ENCODE results near the gene LILRB3. TPM values are rescaled to one million over a fixed set of nuclear protein-coding genes. Genes with fewer than 3 reads are reported as not detected.

LILRB3 gene
- total and polyA plus RNA-seq, 2 experiments from 2014 or later, result 1.7 TPM; not detected in 1

DNA sequence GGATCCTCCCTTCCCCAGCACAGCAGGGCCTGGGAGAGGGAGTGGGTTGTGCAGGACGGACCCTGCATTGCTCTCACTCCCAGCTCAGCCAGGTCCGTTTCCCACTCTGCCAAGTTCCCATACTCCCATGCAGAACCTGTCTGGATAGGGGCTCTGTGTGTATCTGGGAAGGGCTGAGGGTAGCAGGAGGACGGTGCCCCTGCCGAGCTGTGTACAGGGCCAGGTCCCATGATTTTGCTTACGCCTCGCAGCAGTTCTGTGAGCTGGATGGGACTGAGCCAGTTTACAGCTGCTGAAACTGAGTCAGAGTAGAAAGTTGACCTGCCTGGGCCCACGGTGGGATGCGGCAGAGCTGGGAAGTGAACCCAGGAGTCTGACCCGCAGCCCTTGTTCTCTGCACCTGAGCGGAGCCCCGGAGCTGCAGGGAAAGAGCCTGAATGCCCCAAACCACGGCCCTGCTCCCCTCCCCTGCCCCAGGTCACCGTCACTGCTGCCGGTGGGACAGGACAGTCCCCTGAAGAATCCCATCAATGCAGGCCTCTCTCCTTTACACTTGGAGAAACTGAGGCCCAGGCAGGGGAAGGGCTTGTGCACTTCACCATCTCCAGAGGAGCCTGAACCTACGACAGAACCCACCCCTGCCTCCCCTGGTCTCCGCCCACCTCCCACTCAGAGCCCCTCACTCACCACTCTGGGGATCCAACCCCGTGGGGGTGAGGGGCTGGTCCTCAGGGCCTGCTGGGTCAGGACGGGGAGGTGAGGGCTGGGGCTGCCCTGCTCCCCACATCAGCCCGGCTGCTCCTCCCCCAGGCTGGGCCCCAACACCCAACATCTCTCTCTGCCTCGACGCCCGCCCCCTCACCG is 30.8 kb upstream of the LILRB3 start:
- TF ChIP-seq, protein P1, sequence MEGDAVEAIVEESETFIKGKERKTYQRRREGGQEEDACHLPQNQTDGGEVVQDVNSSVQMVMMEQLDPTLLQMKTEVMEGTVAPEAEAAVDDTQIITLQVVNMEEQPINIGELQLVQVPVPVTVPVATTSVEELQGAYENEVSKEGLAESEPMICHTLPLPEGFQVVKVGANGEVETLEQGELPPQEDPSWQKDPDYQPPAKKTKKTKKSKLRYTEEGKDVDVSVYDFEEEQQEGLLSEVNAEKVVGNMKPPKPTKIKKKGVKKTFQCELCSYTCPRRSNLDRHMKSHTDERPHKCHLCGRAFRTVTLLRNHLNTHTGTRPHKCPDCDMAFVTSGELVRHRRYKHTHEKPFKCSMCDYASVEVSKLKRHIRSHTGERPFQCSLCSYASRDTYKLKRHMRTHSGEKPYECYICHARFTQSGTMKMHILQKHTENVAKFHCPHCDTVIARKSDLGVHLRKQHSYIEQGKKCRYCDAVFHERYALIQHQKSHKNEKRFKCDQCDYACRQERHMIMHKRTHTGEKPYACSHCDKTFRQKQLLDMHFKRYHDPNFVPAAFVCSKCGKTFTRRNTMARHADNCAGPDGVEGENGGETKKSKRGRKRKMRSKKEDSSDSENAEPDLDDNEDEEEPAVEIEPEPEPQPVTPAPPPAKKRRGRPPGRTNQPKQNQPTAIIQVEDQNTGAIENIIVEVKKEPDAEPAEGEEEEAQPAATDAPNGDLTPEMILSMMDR (IDR thresholded peaks at IDR 0.05; ENCODE audit: poor library complexity), result no peak
- TF ChIP-seq EZH2phosphoT487 (IDR thresholded peaks at IDR 0.05; ENCODE audit: low read depth, severe bottlenecking, unreplicated experiment) (no peak), EZH2 (IDR thresholded peaks at IDR 0.05; ENCODE audit: borderline replicate concordance) (no peak)
- no peak overlapping the region for H3K27ac ChIP-seq
- peaks cover 7% of the 10 kb centered on the region for H3K27me3 ChIP-seq

DNA sequence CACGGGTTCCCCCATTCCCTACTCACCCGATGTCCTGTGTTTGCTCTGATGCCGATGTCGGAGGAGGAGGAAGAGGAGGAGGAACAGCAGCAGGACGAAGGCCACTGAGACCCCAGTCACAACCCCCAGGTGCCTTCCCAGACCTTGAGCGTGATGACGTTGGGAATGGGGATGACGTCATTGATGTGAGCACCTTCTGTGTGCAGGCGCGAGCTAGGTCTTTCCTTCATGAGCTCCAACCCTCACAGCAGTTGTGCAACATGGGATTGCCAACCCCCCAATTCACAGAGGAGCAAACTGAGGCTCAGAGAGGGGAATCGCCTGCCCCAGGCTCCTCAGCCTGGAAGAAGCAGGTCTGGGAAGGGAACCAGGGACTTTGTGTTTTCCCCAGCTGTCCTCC is 30.0 kb upstream of the LILRB3 start:
- Histone ChIP-seq H3K4me1 (ENCODE audit: insufficient read depth) (no peaks in the 10 kb centered on the region), H3K9me3 (ENCODE audit: low read depth) (no peaks in the 10 kb centered on the region), H3K9me2 (replicated peaks; ENCODE audit: insufficient read depth) (no peaks in the 10 kb centered on the region), H3K4me2 (no peak overlapping the region), H4K20me1 (ENCODE audit: insufficient read depth, poor library complexity, severe bottlenecking) (no peaks in the 10 kb centered on the region), H3K79me2 (no peaks in the 10 kb centered on the region), H3K4me3 (no peak overlapping the region), H3K27me3 (peaks cover 7% of the 10 kb centered on the region), H3K27ac (no peak overlapping the region), H2AFZ (no peak overlapping the region), H3K36me3 (replicated peaks; ENCODE audit: insufficient read depth, low read depth) (no peaks in the 10 kb centered on the region)
- 91% methylated on average over 9 of the region's 11 CpGs for WGBS (ENCODE audit: low lambda C conversion rate, missing lambda C conversion rate)
- no peak for DNase-seq (ENCODE audit: low spot score)
- TF ChIP-seq EZH2 (IDR thresholded peaks at IDR 0.05; ENCODE audit: borderline replicate concordance) (no peak), EZH2phosphoT487 (IDR thresholded peaks at IDR 0.05; ENCODE audit: low read depth, severe bottlenecking, unreplicated experiment) (no peak)
- TF ChIP-seq, protein P1 (IDR thresholded peaks at IDR 0.05; ENCODE audit: poor library complexity), result no peak

More for the DNA sequence above, 30.8 kb upstream of the LILRB3 start:
- no peaks in the 10 kb centered on the region for H3K9me2 ChIP-seq (replicated peaks; ENCODE audit: insufficient read depth)
- no peaks in the 10 kb centered on the region for H3K79me2 ChIP-seq
- H3K4me3 ChIP-seq, result no peak overlapping the region
- H3K4me2 ChIP-seq, result no peak overlapping the region
- no peaks in the 10 kb centered on the region for H3K9me3 ChIP-seq (ENCODE audit: low read depth)
- H2AFZ ChIP-seq, result no peak overlapping the region
- no peaks in the 10 kb centered on the region for H3K36me3 ChIP-seq (replicated peaks; ENCODE audit: insufficient read depth, low read depth)
- no peak for DNase-seq (ENCODE audit: low spot score)
- no peaks in the 10 kb centered on the region for H4K20me1 ChIP-seq (ENCODE audit: insufficient read depth, poor library complexity, severe bottlenecking)
- H3K4me1 ChIP-seq (ENCODE audit: insufficient read depth), result no peaks in the 10 kb centered on the region
- WGBS (ENCODE audit: low lambda C conversion rate, missing lambda C conversion rate), result 84% methylated on average over 18 of the region's 23 CpGs

DNA sequence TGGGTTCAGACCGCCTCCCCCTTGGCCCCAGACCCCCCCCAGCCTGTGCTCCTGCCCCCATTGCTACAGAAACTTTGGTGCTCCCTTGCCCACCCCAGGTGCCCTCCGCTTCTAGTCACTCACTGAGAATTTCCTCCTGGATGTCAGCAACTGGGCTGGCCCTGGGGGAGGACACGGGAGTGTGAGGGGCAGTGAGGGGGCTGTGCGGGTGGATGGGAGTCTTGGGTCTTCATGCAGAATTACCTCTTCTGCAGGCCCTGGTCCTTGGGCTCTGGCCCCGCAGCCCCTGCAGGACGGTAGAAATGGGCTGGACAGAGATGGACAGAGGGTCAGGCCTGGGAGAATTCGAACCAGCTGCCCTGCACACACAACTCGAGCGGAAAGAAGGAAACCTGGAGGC is 29.4 kb upstream of the LILRB3 start:
- Histone ChIP-seq H3K27me3 (peaks cover 7% of the 10 kb centered on the region), H2AFZ (no peak overlapping the region), H3K36me3 (replicated peaks; ENCODE audit: insufficient read depth, low read depth) (no peaks in the 10 kb centered on the region), H3K9me3 (ENCODE audit: low read depth) (no peaks in the 10 kb centered on the region), H3K79me2 (no peaks in the 10 kb centered on the region), H3K4me2 (no peak overlapping the region), H3K4me3 (no peak overlapping the region), H3K27ac (no peak overlapping the region), H3K9me2 (replicated peaks; ENCODE audit: insufficient read depth) (no peaks in the 10 kb centered on the region), H4K20me1 (ENCODE audit: insufficient read depth, poor library complexity, severe bottlenecking) (no peaks in the 10 kb centered on the region), H3K4me1 (ENCODE audit: insufficient read depth) (no peaks in the 10 kb centered on the region)
- TF ChIP-seq, protein P1 (IDR thresholded peaks at IDR 0.05; ENCODE audit: poor library complexity), result no peak
- no peak for TF ChIP-seq EZH2 (IDR thresholded peaks at IDR 0.05; ENCODE audit: borderline replicate concordance)
- TF ChIP-seq EZH2phosphoT487 (IDR thresholded peaks at IDR 0.05; ENCODE audit: low read depth, severe bottlenecking, unreplicated experiment), result no peak
- 84% methylated on average over 9 of the region's 9 CpGs for WGBS (ENCODE audit: low lambda C conversion rate, missing lambda C conversion rate)
- no peak for DNase-seq (ENCODE audit: low spot score)
